ENCODE measurements around the gene TNFRSF21.

DNA sequence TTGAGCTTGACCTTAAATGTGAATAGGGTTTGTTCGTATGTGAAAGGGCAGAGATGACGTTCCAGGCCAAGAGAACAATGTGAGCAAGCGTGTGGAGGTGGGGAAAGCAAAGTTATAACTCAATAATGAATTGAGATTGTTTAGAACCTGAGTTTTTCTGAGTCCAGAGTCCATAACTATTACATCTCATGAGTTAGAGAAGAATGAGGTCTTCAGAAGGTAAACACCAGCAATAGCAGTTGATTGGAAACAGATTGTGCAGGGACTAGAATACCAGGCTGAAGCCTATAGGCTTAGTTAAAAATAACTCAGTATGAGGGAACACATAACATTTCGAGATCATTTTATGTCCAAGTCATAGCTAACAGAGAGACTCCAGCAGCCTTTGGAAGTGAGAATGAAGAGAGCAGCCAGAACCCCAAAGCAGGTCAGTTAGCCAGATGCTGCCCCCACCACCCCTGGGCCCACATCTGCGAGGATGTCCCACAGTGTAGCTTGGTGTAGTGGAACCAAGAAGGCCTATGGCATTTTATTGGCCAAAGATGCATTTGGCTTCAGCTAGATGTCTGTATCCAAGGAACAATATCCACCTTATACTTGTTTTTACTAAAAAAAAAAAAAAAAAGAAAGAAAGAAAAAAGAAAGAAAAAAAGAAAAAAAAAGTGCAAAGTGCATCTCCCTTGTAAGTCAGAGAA lies 121.7 kb downstream of the TNFRSF21 start:
- TF ChIP-seq HDAC6 (IDR thresholded peaks at IDR 0.05; ENCODE audit: unreplicated experiment) (no peak), TCF12 (IDR thresholded peaks at IDR 0.05; ENCODE audit: low read depth, low read length) (no peak), EP300 (IDR thresholded peaks at IDR 0.05; ENCODE audit: borderline replicate concordance in 1 of 2, control insufficient read depth in 1 of 2, low read depth in 2 of 2, low read length in 2 of 2) (no peak), FOS (IDR thresholded peaks at IDR 0.05; ENCODE audit: borderline replicate concordance, extremely low read depth, insufficient read length) (no peak), POLR2A (IDR thresholded peaks at IDR 0.05; ENCODE audit: low read depth, low read length) (no peak), CHD2 (IDR thresholded peaks at IDR 0.05; ENCODE audit: borderline replicate concordance, low read depth, low read length) (no peak), HDGF (IDR thresholded peaks at IDR 0.05) (no peak), POU2F2 (IDR thresholded peaks at IDR 0.05; ENCODE audit: borderline replicate concordance, low read depth, low read length) (no peak), POLR2AphosphoS5 (IDR thresholded peaks at IDR 0.05; ENCODE audit: low read length) (no peak), NFIC (IDR thresholded peaks at IDR 0.05; ENCODE audit: low read depth, low read length) (no peak)
- TF ChIP-seq, protein P1, sequence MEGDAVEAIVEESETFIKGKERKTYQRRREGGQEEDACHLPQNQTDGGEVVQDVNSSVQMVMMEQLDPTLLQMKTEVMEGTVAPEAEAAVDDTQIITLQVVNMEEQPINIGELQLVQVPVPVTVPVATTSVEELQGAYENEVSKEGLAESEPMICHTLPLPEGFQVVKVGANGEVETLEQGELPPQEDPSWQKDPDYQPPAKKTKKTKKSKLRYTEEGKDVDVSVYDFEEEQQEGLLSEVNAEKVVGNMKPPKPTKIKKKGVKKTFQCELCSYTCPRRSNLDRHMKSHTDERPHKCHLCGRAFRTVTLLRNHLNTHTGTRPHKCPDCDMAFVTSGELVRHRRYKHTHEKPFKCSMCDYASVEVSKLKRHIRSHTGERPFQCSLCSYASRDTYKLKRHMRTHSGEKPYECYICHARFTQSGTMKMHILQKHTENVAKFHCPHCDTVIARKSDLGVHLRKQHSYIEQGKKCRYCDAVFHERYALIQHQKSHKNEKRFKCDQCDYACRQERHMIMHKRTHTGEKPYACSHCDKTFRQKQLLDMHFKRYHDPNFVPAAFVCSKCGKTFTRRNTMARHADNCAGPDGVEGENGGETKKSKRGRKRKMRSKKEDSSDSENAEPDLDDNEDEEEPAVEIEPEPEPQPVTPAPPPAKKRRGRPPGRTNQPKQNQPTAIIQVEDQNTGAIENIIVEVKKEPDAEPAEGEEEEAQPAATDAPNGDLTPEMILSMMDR (IDR thresholded peaks at IDR 0.05 in 2 of 3, conservative IDR thresholded peaks at IDR 0.05 in 1 of 3; ENCODE audit: control insufficient read depth in 2 of 3, extremely low read depth in 1 of 3, insufficient read depth in 1 of 3, low read depth in 3 of 3, low read length in 3 of 3) = no peak
- TF ChIP-seq, protein P2, sequence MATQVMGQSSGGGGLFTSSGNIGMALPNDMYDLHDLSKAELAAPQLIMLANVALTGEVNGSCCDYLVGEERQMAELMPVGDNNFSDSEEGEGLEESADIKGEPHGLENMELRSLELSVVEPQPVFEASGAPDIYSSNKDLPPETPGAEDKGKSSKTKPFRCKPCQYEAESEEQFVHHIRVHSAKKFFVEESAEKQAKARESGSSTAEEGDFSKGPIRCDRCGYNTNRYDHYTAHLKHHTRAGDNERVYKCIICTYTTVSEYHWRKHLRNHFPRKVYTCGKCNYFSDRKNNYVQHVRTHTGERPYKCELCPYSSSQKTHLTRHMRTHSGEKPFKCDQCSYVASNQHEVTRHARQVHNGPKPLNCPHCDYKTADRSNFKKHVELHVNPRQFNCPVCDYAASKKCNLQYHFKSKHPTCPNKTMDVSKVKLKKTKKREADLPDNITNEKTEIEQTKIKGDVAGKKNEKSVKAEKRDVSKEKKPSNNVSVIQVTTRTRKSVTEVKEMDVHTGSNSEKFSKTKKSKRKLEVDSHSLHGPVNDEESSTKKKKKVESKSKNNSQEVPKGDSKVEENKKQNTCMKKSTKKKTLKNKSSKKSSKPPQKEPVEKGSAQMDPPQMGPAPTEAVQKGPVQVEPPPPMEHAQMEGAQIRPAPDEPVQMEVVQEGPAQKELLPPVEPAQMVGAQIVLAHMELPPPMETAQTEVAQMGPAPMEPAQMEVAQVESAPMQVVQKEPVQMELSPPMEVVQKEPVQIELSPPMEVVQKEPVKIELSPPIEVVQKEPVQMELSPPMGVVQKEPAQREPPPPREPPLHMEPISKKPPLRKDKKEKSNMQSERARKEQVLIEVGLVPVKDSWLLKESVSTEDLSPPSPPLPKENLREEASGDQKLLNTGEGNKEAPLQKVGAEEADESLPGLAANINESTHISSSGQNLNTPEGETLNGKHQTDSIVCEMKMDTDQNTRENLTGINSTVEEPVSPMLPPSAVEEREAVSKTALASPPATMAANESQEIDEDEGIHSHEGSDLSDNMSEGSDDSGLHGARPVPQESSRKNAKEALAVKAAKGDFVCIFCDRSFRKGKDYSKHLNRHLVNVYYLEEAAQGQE (IDR thresholded peaks at IDR 0.05; ENCODE audit: low read depth, low read length) = no peak
- TF ChIP-seq, protein P3, sequence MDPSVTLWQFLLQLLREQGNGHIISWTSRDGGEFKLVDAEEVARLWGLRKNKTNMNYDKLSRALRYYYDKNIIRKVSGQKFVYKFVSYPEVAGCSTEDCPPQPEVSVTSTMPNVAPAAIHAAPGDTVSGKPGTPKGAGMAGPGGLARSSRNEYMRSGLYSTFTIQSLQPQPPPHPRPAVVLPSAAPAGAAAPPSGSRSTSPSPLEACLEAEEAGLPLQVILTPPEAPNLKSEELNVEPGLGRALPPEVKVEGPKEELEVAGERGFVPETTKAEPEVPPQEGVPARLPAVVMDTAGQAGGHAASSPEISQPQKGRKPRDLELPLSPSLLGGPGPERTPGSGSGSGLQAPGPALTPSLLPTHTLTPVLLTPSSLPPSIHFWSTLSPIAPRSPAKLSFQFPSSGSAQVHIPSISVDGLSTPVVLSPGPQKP (IDR thresholded peaks at IDR 0.05; ENCODE audit: low read depth, low read length) = no peak
